KOPT-K1 (cell line): Measurements from ENCODE around the gene RETREG2.
A peak's percentile ranks its signal among the peaks of the same experiment; 100 is the strongest.

Experiments
- H3K27ac ChIP-seq: fragments of 200-600 bp; sonication (generic); 2 replicates; pipeline ENCODE4 v1.5.1; 2016; ENCODE audit warnings: antibody characterized with exemption, mild to moderate bottlenecking, low read depth, low read length; ENCODE audit not compliant: poor library complexity, severe bottlenecking
- H3K36me3 ChIP-seq: fragments of 200-600 bp; sonication (generic); 2 replicates; pipeline ENCODE4 v1.5.1; 2017; ENCODE audit warnings: antibody characterized with exemption, mild to moderate bottlenecking, low read length, moderate library complexity; ENCODE audit not compliant: insufficient read depth
- H3K9me3 ChIP-seq: fragments of 200-600 bp; sonication (generic); 2 replicates; pipeline ENCODE4 v1.5.1; 2017; ENCODE audit warnings: antibody characterized with exemption, low read length, mild to moderate bottlenecking; ENCODE audit not compliant: insufficient read depth, poor library complexity, severe bottlenecking

Gene RETREG2

GRCh38 chr2:219225350-219225749 is 47.3 kb downstream of the RETREG2 start:
- Histone ChIP-seq H3K36me3 (peaks cover 66% of the 10 kb centered on the region), H3K27ac (no peak overlapping the region), H3K9me3 (no peaks in the 10 kb centered on the region)

GRCh38 chr2:219228041-219228910 is 50.2 kb downstream of the RETREG2 start:
- Histone ChIP-seq H3K9me3 (no peaks in the 10 kb centered on the region), H3K36me3 (peaks cover 55% of the 10 kb centered on the region), H3K27ac (peak overlapping the region; percentile 80)

GRCh38 chr2:219228911-219229304 is 50.8 kb downstream of the RETREG2 start:
- H3K9me3 ChIP-seq, result no peaks in the 10 kb centered on the region
- H3K27ac ChIP-seq, result peak overlapping the region; percentile 80
- H3K36me3 ChIP-seq, result peaks cover 55% of the 10 kb centered on the region

- no peaks in the 10 kb centered on the region for H3K9me3 ChIP-seq
- H3K27ac ChIP-seq, result peak within 1 kb of the TSS; percentile 80
- H3K36me3 ChIP-seq, result peaks cover 55% of the 10 kb centered on the region
These were observed 51.4 kb downstream of the RETREG2 start, which contains the start of the genes ANKZF1 and ATG9A for GRCh38 chr2:219229305-219230058. Gene ANKZF1, plus strand, starts transcription at chr2:219229806. Its CDS starts 452 bp downstream, at chr2:219230258. Gene ATG9A, minus strand, starts transcription at chr2:219229636. Its CDS starts 1,612 bp downstream, at chr2:219228024.

- peak overlapping the region; percentile 80 for H3K27ac ChIP-seq
- H3K9me3 ChIP-seq, result no peaks in the 10 kb centered on the region
- H3K36me3 ChIP-seq, result peaks cover 55% of the 10 kb centered on the region
These were observed 52.0 kb downstream of the RETREG2 start for GRCh38 chr2:219230059-219230540.

GRCh38 chr2:219234331-219234730 is 56.3 kb downstream of the RETREG2 start:
- Histone ChIP-seq H3K27ac (no peak overlapping the region), H3K36me3 (peaks cover 74% of the 10 kb centered on the region), H3K9me3 (no peaks in the 10 kb centered on the region)
